HL-60 (cell line): Measurements from ENCODE around the gene RHBDF2.

Source experiments
- POLR2AphosphoS5 ChIP-seq: IDR thresholded peaks from 2 replicates; pipeline ENCODE4 v1.6.1; 2012; ENCODE audit warnings: low read depth
- TF ChIP-seq, protein P1 (sequence below): IDR thresholded peaks from one replicate; pipeline ENCODE4 v1.5.1; 2011; ENCODE audit warnings: low read length, control low read depth, inconsistent platforms; ENCODE audit not compliant: insufficient read depth

GRCh38 chr17:76447931-76448652, 53.1 kb downstream of the RHBDF2 start:
- no peak for TF ChIP-seq POLR2AphosphoS5
- TF ChIP-seq, protein P1, sequence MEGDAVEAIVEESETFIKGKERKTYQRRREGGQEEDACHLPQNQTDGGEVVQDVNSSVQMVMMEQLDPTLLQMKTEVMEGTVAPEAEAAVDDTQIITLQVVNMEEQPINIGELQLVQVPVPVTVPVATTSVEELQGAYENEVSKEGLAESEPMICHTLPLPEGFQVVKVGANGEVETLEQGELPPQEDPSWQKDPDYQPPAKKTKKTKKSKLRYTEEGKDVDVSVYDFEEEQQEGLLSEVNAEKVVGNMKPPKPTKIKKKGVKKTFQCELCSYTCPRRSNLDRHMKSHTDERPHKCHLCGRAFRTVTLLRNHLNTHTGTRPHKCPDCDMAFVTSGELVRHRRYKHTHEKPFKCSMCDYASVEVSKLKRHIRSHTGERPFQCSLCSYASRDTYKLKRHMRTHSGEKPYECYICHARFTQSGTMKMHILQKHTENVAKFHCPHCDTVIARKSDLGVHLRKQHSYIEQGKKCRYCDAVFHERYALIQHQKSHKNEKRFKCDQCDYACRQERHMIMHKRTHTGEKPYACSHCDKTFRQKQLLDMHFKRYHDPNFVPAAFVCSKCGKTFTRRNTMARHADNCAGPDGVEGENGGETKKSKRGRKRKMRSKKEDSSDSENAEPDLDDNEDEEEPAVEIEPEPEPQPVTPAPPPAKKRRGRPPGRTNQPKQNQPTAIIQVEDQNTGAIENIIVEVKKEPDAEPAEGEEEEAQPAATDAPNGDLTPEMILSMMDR, result no peak
